ENCODE results near the gene LGR6.

The LGR6 gene

DNA sequence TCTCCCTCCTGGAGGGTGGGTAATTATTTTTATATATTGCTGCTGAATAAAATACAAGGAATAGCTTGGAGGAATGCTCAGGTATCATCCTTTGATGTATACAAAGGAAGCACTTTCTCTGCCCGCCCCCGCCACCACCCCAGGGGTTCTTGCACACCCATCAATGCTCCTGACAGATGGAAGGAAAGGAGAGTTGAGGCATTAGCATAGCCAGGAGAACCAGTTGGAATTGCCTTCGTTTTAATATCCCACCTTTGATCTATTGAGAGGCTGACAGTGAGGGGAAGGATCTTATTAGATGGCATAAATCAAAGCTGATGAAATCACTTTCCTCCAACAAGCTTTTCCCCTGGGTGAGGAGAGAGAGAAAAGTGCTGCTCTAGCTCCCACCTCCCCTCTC, 71.1 kb downstream of the LGR6 start:
- no peak for DNase-seq (ENCODE audit: low read depth)

DNA sequence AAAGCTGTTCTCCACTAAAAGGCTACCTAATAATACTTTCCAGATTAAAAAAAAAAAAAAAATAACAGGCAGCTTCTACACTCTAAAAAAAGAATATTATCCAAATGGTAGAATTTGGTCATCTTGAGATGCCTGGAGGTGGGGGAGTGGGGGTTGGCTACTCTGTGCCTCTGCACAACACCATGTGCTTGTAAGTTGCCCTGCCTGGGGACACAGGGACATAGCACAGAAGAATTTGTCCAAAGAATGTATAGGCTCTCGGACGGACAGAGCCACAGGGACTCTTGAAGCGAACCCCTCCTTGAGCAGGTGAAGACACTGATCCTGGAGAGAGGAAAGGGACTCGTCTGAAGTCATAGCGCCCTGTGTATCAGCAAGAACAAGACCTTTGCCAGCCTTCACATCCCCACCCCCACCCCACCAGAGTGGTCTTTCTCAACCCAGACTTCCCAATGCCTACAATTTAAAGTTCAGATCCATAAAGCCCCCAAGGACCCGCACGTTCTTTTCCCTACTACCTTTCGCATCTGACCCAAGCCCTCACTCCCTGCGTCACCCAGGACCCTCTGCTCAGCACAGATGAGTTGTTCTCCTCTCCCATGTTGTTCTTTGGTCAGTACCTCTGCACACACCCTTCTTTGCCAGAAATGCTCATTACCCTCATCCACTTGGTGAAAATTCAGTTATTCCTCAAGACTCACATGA, 72.6 kb downstream of the LGR6 start:
- DNase-seq (ENCODE audit: low read depth): no peak

DNA sequence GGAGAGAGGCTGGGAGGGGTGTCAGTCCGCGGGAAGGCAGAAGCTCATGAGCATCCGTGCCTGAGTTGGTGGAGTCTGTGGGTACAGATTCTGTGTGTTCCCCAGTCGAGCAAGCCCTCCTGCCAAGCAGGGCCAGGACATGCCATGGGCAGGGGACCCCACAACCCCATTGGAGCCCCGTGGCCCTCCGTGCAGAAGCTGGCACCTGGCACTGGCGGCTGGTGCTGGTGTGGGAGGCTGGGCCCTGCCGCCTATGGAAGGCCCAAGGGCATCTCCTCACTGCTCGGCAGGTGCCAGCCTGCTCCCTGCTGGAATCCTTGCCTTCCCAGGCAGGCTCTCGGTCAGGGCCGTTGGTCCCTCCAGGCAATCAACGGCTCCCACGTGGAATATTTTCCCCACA, 74.4 kb downstream of the LGR6 start:
- no peak for DNase-seq (ENCODE audit: low read depth)

DNA sequence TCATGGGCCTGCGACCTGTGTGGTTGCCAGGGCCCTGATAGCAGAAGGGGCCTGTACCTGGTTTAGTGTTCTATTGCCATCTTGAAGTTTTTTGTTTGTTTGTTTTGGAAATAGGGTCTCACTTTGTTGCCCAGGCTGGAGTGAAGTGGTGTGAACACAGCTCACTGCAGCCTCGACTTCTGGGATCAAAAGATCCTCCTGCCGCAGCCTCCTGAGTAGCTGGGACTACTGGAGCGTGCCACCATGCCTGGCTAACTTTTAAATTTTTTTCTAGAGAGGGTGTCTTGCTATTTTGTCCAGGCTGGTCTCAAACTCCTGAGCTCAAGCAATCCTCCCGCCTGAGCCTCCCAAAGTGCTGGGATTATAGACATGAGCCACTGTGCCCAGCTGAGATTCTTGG, 75.2 kb downstream of the LGR6 start:
- DNase-seq (ENCODE audit: low read depth): no peak

DNA sequence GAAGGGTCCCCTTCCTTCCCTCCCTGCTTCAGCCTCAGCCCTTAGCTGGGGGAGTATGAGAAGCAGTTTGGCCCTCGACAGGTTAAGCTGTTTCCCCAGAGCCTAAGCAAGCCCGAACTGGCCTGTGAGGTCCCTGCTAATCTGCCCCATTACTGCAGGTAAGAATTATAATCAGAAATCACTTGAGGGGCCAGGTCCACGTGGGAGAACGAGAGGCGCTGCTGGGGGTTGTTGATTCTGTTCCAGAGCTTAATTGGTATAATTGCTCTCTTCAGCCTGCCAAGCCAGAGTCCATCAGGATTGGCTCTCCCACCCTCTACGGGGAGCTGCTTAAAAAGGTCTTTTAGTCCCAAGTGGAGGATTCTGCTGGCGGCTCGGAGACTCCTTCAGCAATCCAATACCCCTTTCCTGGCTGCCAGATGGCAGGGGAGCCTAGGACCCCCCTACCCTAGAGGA, 77.3 kb downstream of the LGR6 start:
- no peak for DNase-seq (ENCODE audit: low read depth)

DNA sequence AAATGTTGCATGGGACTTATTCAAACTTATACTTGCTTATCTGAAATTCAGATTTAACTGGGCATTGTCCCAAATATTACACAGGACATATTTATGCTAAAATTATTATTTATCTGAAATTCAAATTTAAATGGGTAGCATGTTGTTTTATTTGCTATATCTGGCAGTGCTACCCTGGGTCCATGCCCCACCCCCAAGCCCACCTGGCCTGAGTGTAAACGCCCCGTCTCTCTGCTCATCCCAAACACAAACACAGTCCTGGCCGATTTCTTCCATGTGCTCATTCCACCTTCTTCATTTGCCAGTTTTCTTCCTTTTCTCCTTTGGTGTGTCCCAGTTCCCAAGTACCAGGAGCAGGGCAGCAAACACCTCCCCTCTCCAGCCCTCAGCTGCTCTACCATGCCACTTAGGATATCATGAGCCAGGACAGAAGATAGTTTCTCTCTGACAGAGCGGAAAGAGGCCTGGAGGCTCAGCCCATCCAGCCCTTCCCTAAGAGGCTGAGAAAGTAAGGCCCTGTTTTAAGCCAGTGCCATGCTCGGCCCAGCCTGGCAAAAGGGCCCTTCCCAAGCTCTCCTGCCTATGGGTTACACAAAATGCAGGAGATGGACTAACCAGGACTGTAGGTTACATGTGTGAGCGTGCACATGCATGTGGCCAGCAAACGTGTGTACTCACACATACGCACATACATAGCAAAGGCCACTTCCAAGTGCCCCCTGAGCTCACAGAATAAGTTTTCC, 78.7 kb downstream of the LGR6 start:
- no peak for DNase-seq (ENCODE audit: low read depth)

DNA sequence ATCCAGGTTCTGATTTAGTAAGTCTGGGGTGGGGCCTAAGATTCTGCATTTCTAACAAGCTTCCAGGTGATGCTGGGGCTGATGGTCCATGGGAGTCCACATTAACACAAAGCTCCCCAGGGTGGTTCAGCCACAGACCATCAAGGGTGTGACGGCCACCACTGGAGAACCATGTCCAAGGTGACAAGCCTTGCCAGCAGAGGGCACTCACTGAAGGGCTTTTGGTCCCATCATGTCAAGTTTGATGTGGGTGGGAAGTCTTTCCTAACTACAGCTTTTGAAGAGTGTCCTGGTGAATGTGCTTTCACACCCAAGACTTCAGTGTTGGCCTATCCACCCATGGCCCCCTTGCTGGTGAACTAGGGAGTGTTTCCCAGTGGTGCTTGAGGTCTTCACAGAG, 81.0 kb downstream of the LGR6 start:
- DNase-seq (ENCODE audit: low read depth): peak; percentile 5

DNA sequence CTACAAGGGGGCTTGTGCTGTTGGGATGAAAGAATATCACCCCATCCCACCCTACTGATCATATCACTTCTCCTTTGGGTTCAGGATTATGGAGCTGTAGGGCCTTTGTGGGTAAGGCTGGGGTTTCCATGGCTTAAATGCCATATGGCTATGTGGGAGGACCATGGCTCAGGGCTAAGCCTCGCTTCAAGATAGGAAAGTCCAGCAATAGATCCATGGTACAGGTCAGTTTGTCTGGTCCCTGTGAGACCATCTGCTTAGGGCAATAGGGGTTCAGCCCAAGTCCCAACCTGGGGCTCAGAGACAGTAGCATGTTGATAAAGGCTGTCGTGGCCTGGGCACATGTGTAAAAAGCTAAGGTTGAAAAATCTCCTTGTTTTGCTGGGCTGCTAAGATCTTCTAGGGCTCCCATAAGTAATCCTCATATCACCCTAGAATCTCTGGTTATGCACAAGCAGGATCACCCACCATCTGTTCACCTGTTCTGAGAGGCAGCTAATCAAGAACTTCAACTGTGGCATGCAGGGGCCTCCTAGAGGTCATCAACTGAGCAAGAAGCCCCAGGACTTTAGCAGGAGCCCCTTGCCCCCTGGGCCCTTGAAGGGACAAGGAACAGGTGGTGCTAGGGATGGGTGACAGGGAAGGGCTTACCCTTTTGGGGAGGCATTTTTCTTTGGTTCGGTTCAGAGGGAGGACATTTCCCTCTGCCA, 81.6 kb downstream of the LGR6 start:
- DNase-seq (ENCODE audit: low read depth): no peak

DNA sequence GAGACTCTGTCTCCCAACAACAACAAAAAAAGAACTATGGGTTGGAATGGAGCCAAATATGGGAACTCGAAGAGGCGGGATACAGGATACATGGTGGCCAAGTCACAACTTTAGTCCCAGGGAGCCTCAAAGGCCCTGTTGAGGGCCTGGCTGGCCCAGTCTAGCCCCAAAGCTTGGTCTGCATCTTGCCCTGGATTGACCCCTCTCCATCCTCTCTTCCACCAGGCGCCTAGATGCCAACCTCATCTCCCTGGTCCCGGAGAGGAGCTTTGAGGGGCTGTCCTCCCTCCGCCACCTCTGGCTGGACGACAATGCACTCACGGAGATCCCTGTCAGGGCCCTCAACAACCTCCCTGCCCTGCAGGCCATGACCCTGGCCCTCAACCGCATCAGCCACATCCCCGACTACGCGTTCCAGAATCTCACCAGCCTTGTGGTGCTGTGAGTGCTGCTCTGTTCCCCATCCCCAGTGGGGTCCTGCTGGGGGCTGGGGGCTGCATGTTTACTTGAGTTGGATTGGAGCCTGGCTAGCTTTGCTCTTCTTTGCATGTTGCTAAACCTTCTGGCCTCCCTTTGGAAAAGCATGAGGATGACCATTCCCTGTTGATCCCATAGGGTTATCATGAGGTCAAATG, 82.6 kb downstream of the LGR6 start:
- no peak for DNase-seq (ENCODE audit: low read depth)

DNA sequence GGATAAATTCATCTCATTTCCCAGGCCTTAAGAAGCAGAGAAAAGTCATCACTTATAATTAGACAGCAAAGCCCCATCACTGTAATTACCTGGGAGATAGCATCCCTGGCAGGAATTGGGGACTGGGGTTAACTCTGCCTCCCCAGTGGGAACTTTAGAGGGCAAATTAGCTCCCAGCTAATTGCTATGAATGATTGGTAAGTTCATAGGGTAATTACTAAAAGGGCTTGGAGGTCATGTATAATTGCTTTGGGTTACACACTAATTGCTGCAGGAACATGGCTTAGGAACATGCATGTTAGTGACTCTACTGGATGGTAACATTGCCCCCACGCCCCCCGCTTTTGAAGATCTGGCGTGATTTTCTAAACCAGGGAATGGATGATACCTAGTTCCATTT, 83.3 kb downstream of the LGR6 start:
- DNase-seq (ENCODE audit: low read depth): no peak

DNA sequence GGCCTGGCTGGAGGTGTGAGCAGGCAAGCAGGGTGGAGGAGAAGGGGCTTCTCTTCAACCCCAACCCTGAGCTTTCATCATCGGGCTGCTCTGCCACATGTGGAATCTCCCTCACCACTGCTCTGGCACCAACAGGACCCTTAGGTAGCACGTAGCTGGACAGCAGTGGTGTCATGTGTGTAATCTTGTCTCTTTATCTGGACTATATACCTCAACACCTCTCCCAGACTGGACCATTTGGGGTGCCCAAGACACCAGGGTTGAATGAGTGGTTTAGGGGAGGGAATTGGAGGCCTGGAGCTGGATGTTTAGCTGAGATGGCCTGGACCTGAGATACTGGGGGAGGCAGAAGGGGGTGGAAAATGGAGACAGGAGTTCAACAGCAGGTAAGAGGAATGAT, 85.2 kb downstream of the LGR6 start:
- no peak for DNase-seq (ENCODE audit: low read depth)

DNA sequence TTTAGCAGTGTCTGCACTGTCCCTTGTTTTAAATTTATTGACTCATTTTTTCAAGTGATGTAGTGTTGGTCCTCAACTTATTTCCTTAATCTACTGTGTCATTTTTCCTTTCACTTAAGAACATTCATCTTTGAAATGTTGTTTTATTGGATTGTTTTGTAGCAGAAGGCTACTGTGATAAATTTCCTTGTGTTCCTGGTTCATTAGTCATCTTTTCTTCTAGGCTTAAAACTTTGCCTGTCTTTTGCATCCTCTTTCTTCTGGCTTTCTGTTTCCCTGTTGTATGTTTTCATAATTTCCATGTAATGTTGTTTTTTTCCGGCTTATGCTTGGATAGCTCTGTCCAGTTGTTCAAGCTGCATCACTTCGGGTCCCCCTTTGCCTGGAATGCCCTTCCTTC, 86.2 kb downstream of the LGR6 start:
- DNase-seq (ENCODE audit: low read depth): no peak

DNA sequence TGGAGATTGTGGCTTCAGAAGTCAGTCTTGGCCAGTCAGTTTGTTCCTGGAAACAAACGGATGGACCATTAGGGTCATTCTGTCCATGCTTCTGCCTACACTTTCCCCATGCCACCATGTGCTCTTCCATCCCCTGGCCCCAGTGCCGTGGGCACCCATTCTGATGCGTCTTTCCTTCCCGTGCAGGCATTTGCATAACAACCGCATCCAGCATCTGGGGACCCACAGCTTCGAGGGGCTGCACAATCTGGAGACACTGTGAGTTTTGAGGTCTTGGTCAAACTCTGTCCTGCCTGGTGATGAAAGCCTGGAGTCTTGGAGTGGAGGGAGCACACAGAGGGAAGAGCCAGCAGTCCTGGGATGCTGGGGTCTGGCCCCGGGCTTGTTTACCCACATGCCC, 87.0 kb downstream of the LGR6 start:
- no peak for DNase-seq (ENCODE audit: low read depth)

DNA sequence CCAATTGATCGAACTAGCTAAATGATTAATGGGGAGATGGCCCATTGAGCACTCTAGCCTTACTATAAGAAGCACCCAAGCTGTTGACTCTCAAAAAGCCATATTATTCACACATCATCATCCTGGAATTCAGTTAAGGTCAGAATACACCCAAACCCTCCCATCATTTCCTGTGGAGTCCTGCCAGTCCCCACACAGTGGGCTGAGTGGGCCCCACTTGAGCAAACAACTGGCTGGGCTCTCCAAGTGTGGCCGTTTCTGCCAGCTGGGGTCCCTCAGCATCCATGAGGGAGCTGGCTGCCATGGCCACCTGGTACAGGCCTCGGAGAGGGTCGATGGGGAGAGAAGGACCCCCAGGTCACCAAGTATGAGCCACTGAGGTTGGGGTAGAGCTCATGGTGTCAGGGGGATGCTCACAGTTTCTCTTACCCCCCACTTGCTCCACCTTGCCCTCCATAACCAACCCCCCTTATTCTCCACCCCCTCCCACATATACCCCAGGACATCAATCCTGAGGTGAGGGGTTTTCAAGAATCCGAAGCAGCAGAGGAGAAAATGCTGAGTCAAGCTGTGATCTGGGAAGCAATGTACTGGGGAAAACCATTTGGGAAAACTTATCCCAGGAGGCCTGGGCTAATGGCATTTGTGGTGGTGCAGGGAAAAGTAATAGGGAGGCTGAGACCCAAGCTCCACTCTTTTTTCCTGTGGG, 87.9 kb downstream of the LGR6 start:
- no peak for DNase-seq (ENCODE audit: low read depth)

DNA sequence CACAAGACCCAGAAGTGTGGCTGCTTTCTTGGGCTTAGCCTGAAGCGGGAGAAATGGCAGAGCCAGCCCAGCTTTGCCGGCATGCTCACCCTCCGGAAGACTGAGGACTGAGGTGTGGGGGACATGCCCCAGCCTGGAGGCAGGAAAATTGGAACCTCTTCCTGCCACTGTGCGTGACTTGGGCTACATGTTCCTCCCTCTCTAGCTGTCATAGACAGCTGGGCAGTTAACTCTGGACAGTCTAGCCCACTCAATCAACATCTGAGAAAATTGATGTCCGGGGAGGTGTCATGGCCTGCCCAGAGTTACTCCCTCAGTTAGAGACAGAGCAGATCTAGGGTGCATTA, 88.4 kb downstream of the LGR6 start:
- no peak for DNase-seq (ENCODE audit: low read depth)

DNA sequence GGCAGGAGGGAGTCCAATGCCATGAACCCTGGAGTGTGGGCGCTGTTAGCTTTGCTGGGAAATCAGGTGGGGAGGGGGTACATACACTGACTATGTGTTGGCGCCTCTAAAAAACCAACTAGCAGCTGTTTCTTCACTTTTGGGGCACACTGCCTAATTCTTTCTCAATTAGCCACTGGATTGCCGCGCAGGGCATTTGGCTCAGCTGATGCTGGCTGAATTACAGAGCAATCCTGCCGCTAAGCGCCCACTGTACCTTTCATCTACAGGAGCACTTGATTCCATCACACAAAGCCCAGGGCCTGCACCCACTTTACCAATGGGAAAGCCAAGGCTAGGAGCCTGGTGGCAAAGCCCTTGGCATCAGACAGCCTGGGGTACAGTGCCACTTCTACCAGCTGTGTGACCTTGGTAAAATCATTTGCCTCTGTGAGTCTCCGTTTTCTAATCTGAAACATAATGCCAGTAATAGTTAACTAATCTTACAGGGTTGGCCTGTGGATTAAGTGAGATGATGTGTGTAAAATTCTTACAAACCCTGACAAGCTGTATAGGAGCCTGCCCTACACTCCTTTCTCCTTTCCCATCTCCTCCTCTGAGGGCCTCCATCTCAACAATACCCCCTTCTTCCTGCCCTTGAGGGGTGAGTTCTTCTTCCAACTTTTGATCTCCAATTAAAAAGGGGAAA, 89.1 kb downstream of the LGR6 start:
- DNase-seq (ENCODE audit: low read depth): no peak

DNA sequence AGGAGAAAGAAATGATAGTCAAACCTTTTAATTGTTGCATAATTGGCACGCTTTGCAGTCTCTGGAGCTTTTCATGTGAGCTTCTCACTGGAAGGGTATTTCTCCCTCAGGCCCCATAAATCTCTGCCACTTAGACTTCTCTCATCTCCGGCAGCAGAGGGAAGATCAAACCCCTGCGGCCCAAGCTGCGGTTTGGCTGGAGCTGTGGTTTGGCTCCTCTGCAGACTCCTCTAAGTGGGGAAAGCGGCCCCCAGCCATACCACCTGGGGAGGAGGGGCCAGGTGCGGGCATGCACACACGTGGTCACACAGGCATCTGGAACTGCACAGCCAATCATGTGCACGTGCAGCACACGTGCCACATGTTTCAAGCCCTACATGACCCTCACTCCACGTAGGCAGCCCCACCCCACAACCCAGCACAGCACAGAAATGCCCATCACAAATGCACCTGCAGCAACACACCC, 89.8 kb downstream of the LGR6 start:
- DNase-seq (ENCODE audit: low read depth): no peak

DNA sequence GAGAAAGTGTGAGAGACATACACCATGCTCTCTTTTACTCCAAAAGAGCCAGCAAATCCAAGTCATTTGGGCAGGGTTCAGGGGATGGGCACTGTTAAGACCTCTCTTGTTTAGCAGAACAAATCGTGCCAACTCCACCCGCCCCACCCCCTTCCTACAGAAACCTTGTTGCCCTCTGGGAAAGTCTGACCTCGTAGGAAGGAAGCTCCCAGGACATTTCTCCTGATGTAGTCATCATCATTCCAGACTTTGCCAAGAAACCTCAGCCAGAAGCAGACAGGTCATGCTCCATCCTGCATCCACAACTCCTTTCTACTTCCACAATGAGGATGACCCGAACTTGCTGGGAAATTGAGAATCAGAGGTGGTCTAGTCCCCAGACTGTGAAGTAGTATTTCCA, 90.4 kb downstream of the LGR6 start:
- DNase-seq (ENCODE audit: low read depth): no peak

DNA sequence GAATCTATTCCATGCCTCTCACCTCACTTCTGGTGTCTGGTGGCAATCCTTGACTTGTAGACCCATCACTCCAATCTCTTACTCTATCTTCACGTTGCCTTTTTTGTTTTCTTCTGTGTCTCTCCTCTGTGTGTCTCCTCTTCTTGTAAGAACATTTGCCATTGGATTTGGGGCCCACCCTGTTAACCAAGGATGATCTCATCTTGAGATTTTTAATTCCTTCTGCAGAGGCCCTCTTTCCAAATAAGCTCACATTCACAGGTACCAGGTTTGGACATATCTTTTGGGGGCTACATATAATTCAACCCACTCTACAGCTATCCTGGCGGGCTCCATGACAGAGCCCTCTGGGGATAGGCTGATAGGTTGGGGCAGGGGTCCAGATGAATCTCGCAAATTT, 92.3 kb downstream of the LGR6 start:
- DNase-seq (ENCODE audit: low read depth): no peak

DNA sequence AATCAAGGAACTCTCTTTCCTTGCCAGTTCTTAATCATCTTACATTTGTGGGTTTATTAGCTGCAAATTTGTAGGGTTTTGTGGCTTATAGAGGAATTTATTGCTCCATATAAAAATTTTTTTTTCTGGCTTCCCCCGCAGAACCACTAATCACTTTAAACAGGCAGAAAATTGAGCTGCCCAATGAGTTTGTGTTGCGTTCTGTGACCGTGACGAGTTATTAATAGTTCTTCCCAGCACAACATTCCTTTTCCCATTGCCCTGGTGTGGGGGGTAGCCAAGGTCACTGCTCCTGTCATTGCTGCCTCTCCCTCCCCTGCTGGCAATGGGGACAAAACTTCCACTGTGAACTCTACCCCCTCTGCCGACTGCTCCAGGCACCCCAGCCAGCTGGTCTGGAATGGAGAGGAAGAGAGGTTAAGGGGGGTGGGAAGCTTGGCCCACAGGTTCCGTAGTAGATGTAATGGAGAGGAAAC, 93.1 kb downstream of the LGR6 start:
- DNase-seq (ENCODE audit: low read depth): no peak

DNA sequence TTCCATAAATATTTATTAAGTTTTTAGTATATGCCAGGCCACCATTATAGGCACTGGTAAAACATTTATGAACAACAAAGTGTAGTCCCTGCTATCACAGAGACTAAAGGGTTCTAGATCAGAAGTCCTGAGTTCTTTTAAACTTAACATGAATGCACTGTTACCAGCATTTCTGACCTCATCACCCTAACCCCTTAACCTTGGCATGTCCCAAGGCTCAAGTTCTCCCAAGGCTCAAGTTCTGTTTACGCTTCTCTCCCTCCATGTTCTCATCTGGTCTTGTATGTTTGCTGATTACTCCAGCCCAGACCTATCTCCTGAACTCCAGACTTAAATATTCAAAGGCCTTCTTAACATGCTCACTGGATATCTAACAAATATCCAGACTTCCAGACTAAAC, 93.6 kb downstream of the LGR6 start:
- DNase-seq (ENCODE audit: low read depth): no peak
